Activated CD4-positive, alpha-beta T cell treated with anti-CD3 and anti-CD28 coated beads, Interleukin-2, amount 50 U/mL, for 4 hours (primary cell): ENCODE measurements around the gene CLDN11.

Source experiments
- DNase-seq, 2 experiments: peaks; one replicate each; pipeline ENCODE4 v3.0.0-alpha.2; 2020

CLDN11 gene

DNA sequence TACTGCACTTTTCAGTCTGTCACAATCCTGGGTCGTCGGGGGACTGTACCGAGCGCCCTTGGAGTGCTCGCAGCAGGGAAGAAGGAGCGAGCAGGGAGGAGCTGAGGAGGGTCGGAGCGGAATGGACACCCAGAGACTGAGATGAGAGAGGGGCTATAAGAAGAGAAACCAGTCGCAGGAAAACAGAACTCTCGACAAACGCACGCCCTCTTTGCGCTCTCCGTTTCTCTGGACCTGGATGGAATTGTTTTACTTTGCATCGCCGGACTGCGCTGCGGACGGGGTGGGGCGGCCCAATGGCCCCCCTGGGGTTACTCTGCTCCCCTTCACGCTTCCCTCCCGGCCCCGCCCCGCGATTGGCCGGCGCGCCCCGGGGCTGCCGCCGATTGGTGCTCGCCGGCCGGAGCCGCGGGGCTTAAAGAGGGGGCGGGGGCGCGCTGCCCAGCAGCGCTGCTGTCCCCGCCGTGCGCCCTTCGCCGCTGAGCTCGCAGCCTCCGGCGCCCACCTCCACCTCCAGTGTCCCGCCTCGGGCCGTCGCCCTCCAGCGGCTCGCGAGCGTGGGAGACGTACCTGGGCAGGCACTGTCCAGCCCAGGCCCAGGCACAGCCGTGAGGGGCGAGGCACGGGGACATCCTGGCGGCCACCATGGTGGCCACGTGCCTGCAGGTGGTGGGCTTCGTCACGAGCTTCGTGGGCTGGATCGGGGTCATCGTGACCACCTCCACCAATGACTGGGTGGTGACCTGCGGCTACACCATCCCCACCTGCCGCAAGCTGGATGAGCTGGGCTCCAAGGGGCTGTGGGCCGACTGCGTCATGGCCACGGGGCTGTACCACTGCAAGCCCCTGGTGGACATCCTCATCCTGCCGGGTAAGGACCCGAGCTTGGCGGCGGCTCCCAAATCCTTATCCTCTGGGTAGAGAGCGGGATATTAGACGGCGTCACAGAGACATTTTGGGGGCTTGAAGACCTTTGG lies at the start of gene CLDN11:
CLDN11 (plus strand) TSS at position 447 of the 977 bp plus-strand sequence; CDS start at position 646, 199 bp downstream.
- no peak for DNase-seq

DNA sequence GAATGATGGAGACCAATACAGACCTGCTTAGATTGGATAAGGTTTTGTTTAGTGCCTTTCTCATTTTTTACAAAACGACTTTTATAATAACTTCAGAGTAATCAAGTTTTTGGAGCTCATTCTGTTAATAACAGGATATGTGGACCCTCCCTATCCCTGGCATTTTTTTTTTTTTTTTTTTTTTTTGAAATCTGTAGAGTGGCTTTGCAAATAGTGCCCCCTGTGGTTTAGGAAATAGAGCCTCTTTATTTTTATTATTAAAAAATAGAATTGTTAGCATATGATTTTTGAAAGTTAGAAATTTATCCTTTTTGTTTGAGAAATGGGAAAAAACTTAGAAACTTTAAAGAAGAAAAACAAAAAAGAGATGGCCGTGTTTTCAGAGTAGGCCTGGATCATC lies 49.7 kb upstream of the CLDN11 start:
- DNase-seq, result no peak

DNA sequence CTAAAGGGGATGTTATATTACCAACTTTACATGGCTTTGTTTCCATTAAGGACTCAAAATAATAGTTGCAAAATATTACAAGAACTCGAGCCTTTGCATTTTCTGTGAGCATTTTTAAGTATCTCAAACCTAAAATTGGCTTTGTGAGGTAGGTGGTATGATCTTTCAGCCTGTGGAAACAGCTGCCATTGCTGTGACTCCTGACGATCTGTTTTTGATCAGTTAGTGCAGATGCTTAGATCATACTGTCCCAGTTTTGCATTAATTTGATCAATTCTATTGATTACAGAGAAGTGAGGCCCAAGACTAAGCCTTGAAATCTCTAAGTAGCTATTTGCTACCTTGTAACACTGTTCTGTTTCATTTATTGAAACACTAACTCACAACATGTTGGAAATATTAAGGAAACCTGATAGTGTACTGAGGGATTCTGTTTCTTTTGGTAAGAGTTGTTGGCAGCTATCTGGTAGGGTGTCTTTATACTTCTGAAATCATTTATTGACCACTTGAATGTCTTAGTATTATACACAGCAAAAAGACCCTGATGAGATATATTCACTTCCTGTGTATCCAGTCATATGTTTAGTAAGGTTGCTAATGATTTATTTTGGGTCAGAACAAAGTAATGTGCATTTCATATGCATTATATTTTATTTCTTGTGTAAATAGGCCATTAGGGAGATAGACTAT lies 46.3 kb upstream of the CLDN11 start:
- no peak for DNase-seq

DNA sequence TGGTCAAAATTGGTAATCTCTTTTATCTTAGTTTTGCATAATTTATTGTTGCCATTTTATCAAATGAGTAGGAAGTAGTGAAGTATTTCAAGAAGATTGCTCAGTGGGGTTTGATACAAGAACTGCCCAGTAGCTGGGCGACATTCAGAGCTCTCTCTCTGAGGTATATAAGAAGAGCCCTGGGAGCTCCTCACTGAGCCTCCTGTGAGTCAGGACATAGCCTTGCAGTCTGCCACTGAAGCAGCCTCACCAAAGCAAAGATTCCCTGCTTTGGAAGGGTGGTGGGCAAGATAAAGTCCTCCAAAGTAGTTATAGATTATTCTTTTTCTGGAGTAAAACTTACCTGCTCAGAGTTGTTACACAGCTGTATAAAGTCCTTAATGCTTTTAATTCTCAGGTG lies 35.1 kb upstream of the CLDN11 start:
- no peak for DNase-seq

DNA sequence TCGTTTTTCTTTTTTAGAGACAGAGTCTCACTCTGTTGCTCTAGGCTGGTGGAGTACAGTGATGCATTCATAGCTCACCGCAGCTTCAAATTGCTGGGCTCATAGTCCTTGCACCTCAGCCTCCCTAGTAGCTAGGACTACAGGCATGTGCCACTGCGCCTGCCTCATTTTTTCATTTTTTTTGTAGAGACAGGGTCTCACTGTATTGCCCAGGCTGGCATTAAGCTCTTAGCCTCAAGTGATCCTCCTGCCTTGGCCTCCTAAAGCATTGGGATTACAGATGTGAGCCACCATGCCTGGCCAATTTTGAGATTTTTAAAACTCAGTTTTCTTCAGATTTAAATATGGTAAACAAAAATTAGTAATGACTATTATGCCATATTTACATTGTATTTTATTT lies 32.2 kb upstream of the CLDN11 start:
- DNase-seq, result no peak

DNA sequence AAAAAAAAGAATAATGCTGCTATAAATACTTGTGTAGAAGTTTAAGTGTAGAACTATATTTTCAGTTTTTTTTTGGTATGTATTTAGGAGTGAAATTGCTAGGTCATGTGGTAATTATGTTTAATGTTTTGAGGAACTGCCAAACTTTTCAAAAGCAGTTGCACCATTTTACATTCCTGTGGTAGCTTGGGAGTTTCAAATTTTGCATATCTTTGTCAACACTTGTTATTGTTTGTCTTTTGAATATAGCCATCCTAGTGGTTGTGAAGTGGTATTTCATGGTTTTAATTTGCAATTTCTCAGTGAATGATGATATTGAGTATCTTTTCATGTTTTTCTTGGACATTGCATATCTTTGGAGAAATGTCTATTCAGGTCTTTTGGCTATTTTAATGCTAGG lies 30.7 kb upstream of the CLDN11 start:
- no peak for DNase-seq

DNA sequence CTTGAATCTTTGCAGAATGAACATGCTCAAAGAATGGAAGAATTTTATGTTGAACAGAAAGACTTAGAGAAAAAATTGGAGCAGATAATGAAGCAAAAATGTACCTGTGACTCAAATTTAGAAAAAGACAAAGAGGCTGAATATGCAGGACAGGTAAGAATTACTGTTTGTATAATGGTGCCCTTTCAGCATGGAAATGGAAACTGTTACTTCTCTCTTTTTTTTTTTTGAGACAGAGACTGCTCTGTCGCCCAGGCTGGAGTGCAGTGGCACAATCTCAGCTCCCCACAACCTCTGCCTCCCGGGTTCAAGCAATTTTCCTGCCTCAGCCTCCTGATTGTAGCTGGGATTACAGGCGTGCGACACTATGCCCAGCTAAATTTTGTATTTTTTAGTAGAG lies 27.6 kb upstream of the CLDN11 start:
- no peak for DNase-seq

DNA sequence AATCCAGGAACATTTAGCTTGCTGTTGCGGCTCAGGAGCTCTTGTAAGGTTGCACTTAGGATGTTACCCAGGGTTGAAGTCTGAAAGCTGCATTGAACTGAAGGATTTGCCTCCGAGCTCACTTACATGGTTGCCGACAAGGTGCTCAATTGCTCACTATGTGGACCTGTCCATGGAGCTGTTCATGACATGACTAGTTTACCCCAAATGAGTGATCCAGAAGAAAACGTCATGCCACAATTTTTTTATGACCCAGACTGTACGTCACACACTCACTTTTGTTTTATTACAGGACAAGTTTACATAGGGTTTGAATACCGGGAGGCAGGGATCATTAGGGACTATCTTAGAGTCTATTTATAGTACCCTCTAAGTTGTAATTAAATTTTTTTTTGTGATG lies 21.0 kb upstream of the CLDN11 start:
- no peak for DNase-seq

DNA sequence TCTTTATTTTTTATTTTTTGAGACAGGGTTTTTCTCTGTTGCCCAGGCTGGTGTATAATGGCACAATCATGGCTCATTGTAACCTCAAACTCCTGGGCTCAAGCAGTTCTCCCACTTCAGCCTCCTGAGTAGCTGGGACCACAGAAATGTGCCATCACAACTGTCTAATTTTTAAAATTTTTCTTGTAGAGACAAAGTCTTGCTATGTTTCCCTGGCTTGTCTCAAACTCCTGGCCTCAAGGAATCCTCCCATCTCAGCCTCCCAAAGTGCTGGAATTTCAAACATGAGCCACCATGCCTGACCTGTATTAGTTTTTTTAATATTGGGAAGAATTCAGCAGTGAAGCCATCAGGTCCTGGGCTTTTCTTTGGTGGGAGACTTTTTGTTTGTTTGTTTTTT lies 13.6 kb upstream of the CLDN11 start:
- DNase-seq, result no peak

DNA sequence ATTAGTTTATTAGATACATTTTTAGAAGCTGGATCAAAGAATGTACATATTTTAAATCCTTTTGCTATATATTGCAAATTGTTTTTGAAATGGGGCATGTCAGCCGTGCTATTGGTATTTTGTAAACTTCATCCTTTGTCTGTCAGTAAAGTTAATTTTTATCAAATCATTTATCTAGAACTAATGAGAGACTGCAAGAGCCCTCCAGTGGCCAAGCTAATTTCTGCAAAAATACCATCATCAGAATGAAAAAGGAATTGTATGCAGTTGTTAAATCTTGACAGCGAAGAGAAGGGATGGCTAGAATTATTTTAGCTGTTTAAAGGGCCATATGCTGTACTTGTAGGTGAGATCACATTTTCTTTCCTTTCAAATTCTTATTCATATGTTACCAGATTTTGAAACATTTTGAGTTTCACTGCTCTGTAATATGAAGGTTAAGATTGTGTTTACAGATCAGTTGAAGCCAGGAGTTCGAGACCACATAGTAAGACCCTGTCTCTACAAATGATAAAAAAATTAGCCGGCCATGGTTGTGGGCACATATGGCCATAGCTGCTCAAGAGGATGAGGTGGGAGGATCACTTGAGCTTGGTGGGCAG lies 8.1 kb upstream of the CLDN11 start:
- no peak for DNase-seq

DNA sequence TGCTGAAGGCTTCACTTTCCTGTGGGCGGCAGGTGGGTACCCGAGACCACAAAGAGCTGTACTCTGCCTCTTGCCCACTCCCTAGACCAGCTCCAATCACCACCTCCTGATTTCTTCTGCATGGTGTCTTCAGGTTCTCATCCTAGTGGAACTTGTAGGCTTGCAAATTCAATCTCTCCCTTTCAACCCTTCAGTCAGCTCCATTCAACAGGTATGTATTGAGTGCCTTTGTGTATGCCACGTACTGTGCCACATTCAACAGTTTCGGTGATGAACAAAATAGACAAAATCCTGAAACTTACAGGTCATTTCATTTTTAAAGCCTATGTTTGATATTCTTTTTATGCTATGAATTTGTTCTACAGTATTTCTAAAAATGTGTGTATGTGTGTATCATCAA lies 5.4 kb upstream of the CLDN11 start:
- no peak for DNase-seq

DNA sequence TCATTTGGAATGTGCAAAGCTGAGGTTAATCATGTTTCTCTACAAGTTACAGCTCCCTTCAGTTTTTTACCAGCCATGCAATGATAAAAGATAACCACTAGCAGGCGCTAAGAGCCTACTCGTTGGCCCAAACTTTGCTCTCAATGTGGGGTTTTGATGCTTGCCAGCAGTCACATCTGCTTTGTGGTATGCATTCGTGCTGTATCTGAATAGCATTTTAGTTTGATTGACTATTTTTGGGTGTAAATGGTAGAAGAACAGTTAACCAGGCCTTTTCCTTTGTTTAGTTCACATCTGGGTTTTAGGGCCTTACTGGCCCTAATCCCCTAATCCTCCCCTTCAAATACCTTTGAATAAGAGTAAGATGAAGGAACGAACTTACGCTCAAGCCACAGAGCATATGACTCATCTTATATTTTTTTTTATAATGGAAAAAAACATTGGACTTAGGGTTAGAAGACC lies 4.4 kb upstream of the CLDN11 start:
- peak in 1 of 2 experiments; percentile 11 for DNase-seq

DNA sequence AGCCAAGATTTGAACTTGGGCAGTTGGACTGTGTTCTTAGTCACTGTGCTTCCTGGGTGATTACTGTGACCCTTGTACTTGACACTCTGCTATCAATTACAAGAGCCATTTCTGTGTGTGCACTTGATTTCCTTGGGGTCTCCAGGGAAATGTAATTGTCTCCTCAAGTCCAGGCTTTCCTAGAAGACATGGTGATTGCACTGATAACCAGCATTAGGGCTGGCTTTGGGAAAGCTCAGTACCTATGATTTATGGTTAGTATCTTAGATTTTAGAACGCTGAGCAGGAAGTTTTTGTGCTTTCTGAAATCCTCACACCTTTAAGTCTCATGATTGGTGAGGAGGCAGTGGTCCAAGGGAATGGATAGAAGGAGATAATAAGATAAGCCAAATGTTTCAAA lies 1.6 kb upstream of the CLDN11 start:
- no peak for DNase-seq

DNA sequence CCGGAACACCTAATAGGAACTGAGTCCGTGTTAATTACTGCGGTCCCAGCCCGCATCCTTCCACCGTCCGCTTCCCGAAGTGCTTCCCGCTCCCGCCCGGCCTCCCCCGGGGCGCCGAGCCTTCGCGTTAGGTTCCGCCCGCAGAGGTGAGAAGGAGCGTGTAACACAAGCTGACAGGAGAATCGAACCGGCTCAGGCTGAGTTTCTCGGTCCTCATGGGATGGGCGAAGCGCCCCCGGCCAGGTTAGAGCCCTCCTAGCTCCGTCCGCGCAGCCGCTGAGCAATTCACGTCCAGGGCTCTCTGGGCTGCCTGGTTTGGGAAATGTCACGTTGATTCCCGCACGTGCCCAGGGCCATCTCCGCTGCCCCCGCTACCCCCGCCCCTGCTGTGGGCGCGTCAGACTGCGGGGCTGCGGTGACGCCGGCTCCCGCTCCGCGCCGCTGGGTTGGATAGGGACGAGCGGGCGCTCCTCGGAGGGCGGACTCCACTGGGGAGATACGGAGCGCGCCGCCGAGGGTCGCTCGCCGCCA lies 954 bp downstream of the CLDN11 start:
- DNase-seq, result no peak

DNA sequence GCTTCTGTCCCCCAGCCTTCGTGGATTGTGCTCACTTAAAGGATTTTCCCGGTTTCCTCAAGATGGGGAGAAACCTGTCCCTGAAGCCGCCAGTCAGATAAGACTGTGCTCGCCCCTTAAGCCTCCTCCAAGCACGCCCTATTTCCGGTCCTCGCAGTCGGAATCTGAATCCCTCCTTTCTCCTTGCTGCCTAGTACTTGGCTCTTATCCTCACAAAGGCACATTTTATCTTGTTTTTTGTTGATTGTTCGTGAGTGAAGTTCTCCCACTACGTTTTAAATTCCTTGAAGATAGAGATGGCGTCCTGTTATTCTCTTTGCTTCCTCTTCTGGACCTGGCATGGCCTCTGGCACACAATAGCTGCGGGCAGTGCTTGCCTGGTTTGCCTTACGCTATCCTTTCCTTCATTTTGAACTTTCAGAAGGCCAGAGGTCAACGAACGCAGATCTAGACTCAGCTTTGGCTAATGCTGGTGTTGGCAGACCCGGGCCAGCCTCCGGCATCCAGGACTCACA lies 1.7 kb downstream of the CLDN11 start:
- no peak for DNase-seq

DNA sequence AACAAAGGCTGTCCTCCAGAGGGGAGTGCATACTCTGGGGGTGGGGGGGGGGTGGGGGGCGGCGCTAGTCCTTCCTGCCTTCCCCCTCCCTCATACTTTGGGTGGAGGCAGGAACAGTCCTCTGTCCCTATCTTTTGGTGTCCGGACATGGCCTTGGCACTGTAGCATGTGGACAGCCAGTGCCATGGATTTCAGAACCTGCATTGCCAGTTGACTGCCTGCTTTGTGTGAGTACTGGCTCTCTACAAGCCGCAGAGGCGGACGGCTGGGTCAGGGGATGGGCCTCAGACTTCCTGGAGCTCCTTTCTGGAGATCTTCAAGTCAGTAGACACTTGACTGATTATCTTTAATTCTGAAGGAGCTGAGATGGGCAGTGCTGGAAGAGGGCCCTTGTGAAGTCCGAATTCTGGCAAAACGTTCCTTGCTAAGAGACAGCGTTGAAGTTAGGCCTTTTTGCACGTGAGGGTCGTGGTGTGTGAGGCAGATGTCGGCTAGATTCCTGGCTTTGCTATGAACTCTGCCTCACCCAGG lies 2.5 kb downstream of the CLDN11 start:
- DNase-seq, result no peak

DNA sequence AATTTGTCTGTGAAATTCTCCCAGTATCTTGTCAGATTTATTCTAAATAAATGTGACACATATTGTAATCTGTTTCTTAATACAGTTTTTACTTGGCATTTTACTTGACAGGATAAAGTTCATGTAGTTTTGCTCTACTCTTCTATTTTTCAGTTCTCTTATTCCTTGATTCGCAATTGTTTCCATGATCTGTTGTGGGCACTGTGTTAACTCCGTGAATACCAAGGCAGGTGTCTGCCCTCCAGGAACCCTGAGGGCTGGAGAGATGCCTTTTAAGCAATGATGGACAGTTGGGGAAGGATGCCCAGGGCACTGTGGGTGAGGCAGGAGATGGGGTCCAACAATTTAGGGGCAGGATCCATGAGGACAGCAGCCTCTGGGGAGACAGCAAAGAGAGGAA lies 3.1 kb downstream of the CLDN11 start:
- DNase-seq, result no peak

DNA sequence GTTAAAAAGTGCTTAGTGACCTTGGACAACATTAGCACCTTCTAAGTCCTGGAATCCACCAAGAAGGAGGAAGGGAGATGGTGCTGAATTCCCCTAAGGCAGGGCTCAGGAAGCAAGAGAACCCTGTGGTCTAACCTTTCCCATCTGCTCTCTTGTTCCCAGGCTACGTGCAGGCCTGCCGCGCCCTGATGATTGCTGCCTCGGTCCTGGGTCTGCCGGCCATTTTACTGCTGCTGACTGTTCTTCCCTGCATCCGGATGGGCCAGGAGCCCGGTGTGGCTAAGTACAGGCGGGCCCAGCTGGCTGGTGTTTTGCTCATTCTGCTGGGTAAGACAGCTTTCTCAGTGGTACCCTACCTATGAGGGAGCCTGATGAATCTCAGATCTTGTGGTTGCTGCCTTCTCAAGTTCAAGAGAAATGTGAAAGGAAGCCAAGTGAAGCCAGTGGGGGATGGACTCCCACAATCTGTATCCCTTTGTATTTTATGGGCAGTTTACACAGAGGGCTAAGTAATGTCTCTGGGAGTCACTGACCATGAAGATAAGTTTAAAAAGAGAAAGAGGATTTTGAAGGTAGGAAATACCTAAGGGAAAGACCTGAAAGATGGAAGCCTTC lies 4.4 kb downstream of the CLDN11 start:
- no peak for DNase-seq

DNA sequence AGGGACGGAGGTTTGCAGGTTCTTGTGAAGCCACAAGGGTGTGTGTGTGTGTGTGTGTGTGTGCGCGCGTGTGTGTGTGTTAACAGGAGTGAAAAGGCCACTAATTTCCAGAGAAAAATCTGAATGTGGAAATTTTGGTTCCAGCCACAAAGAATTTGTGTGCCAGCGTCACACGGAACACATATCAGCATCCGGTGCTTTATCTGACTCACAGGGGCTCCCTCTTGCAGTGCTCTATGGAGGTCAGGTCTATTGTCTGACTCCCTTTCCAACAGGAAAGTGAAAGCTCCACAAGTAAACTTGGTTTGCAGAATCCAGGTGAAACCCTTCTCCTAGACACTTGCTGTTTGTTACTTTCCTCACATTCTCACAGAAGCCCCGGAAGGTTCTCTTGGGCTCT lies 6.2 kb downstream of the CLDN11 start:
- DNase-seq, result no peak

DNA sequence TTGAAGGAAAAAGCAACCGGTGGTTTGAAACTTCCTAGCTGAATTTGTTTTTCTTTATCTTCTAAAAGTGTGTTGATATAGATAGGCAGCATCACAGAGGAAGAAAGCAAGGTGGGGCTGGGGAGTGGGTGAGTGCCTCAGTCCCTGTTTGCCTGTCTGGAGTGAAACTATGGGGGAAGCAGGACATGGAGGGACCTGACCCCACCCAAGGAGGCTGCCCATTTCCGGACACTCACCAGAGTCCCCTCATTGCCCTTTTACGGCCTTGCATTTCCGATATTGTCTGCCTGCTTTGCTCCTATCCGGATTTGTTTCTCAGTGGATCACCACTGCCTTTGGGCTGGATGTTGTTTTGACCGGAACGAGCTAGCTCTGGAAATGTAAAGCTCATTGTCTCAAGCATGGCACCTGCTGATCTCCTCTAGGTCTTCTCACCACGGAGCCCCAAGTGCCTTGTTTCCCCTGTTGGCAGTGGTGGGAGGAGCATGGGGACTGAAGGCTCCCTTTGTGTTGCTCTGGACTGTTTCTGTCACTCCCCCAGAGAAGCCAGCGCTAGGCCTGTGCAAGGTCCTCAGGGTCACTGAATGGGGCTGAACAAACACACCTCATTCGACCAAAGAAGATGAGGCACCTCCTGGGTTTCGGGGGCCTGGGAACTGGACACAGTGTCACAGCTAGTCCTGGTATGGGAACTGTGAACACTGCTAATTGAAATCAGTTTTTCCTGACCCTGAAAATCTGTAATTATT lies 7.0 kb downstream of the CLDN11 start:
- no peak for DNase-seq

DNA sequence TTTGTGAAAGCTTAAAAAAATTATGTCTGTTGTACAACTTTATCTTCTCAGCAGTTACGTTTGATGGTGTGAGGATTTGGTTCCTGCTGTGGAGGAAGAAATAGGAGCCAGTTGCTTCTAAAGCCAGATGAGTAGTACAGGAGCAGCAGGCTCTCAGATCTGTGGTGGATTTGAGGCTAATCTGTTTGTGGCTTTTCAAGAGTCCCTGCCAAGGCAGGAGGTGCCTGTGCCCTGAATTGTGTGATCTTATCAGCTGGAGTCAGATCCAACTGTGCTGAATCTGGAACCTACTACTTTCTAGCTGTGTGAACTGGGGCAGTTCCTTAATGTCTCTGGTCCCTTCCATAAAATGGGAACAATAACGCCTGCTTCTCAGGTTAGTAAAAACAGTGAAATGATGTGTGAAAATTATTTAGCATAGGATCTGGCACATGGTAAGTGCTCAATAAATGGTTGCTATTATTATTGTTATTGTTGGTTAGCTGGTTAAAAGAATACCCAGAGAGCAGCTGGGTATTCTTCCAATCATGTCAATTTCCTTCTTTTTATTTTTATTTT lies 7.7 kb downstream of the CLDN11 start:
- DNase-seq, result no peak
